ENCODE measurements around the gene DPP9.

Gene DPP9

DNA sequence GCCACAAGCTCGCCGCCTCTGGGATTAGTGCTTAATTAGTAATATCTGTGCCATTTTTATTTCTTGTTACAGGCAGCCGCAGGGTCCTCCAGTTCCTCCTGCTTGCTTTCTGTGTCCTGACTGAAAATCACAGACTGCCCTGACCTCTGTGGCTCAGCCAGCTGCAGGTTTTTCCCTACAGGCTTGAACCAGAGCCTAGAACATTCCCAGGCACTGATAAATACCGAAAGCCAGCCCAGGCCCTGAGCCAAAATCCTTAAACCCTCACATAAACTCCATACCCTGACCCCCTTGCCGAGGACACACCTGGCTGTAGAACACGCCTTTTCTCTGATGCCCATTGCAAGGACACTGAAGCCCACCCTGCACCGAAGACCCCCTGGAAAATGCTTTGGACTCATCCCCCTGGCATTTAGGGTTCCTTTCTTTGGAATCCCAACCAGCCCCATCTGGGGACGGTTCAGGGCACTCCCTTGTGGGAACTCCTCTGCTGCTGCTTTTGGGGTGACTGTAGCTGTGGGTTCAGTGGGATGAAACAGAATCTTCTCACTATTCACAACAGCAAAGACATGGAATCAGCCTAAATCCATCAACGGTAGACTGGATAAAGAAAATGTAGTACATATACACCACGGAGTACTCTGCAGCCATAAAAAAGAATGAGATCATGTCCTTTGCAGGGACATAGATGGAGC is 15.5 kb downstream of the DPP9 start:
- DNase-seq: no peak

DNA sequence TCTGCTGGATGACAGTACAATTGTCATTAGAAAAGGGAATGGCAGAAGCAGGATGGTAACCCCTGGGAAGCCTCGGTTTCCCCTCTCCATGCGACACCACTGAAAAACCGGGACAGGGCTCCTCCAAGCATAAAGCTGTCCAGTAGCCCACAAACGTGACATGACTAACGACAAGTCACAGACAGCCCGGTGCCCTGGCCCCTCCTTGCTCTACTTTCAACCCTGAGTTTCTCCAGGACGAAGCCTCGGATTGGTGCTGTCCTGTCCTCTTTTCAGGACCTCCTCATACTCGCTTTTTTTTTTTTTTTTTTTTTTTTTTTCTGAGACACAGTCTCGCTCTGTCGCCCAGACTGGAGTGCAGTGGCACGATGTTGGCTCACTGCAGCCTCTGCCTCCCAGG is 16.3 kb downstream of the DPP9 start:
- DNase-seq: no peak

DNA sequence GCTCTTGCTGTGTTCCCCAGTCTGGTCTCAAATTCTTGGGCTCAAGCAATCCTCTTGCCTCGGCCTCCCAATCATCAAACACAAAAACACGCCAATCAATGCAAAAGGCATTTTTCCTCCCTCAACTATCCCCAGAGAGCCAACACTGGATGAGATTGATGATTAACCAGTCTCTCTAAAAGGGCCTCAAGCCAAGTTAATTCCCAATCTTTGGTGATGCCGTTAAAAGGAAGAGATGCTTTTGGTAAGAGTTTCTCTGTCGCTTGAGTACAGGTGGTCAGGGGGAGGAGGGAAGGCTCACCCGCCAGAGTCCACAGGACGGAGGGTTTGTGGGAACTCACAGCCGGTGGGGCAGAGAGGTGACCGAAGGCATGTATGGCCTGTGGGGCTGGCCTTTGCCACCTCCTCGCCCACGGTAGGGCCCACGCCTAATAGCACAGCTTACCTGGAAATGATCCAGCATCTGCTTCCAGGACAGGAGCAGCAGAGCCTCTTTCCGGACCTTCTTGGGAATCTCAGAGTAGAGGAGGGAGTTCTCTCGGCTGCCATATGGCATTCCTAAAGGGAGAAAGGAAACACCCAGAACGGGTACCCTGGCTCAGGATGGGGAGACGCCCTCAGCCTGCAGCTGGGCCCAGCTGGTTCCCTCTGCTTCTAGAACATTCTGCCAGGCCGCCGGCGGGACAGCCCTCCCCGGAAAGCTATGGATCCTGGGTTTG is 18.1 kb downstream of the DPP9 start:
- no peak for DNase-seq

DNA sequence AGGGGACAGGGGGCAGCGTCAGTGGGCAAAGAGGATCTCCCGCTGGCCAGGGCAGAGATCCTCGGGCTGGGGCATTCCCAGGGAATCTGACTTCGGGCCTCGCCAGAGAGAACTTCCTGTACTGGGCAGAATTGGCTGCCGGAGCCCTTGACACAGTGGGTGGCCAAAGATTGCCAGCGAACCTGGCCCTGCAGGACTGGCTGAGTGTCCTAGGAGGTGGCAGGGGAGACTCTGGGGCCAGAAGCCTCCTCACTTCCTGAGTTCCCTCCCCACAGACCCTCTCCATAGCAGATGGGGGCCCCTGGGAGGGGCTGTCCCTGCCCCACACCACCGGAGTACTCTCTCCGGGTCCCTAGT is 19.3 kb downstream of the DPP9 start:
- DNase-seq: no peak

DNA sequence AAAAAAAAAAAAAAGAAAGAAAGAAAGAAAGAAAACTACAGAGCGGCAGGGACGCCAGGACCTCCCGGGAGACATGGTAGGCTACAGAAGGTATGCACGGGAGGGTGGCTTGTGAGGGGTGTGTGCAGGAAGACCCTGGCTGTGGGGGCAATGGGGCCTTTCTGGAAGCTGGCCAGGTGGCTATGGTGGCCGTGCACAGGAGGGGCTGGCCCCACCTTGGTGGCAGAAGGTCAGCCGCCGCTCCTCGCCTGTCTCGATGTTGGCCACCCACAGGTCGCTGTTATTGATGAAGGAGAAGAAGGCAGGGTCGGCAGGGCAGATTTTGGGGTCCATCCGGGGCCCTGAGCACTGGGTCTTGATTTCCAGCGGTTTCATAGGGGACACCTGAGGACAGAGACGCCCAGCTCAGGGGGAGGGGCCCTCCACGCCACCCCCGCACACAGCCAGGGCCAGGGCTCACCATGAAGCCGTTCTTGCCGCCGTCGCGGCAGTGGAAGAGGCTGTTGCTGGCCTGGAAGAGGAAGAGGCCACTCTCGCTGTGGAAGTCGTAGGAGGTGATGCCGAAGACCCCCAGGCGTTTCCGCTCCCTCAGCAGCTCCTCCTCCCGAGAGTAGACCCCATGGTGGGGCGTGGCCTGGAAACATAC is 19.8 kb downstream of the DPP9 start:
- DNase-seq: no peak

DNA sequence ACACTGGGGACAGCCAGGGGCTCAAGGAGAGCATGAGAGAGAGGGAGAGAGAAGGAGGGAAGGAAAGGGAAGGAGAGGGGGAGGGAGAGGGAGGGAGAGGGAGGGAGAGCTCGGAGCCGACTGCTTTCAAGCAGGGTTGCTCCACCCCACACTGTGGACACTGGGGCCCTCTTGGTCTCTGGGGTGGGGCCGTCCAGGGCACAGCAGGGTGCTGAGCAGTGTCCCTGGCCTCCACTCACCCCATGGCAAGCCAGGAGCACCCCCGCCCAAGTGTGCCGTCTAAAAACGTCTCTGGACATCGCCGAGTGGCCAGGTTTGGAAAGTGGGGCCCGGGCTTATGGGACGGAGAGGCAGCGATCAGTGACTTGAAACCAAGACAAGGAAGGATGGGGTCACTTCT is 20.9 kb downstream of the DPP9 start:
- DNase-seq: no peak

DNA sequence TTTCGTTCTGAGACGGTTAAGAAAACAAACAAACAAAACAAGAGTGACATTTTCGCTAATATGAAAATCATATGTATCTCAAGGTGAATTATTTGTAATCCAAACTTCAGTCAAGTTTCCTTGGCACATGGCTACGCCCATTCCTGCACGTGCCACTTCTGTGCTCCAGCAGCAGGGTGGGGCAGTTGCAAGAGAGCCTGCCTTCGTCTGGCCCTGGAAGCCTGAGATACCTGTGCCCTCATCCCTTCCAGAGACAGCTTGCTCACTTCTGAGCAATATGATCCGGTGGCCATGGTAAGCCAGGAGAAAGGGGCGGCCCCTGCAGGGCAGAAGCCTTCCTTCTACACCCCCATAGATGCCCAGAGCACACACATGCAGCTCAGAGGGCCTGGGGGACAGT is 22.1 kb downstream of the DPP9 start:
- no peak for DNase-seq

DNA sequence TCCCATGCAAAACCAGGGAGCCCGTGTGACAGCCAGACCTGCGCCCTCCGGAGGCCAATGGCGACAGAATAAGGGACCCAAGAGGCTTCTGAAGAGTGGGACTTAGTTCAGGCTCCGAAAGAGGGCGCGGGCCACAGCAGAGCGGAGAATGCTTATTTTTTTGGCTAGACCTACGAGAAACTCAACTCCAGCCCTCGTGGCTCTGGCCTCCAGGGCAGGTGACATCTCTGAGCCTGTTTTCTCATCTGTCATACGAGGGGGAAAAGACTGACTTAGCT is 23.0 kb downstream of the DPP9 start:
- DNase-seq: no peak

DNA sequence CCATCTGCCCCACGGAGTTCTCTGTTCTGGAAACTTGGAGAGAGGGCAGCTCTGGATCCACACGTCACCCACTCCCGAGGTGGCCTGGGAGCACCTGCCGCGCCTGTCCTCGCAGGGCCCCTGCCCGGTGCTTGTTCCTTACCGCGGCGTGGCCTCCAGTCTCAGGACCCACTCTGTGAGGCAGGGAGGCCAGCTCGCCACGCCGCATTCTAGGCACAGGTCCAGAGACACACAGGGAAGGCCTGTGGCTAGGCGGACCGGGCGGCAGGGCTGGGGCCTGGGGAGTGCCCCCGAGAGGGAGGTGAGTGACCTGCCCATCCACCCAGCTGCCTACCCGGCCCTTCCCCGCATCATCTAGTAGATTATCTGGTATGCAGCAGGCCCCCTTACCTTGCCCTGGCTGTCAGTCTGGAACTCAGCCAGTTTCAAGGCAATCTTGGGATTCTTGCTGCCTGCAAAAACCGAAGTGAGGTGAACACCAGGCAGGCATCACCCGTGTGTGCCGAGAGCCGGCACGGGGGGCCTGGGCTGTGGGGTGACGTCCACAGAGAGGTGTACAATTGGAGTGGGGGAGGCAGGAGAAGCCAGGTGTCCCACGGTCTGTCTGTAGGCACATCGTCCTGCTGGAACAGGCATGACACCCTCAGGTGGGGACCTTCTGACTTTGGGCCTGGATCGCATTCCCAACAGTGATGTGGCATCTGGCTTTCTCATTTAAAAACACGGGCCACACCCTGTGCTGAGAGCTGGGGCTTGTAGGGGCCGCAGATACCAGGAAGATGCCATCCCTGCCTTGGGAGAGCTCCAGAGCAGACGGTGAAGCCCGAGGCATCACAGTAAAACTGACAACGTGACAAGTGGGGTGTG is 23.6 kb downstream of the DPP9 start:
- DNase-seq: no peak

DNA sequence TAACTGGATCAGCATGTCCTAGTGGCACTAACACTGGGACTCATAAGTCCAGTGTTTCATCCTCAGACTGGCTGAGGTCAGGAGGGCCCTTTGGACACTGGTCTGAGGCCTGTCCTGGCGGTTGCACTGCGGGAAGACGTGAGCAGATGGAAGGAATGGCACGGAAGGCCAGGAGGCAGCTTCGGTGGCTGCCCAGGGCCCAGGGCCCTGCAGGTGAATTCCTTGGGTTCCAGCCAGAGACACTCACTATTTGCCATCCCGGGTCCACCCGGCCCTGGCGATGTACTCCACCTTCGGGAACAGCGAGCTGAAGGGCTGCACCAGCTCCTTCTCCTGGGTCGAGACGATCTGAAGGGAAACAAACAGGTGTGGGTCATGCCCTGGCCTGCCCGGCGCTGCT is 26.3 kb downstream of the DPP9 start:
- DNase-seq: no peak

DNA sequence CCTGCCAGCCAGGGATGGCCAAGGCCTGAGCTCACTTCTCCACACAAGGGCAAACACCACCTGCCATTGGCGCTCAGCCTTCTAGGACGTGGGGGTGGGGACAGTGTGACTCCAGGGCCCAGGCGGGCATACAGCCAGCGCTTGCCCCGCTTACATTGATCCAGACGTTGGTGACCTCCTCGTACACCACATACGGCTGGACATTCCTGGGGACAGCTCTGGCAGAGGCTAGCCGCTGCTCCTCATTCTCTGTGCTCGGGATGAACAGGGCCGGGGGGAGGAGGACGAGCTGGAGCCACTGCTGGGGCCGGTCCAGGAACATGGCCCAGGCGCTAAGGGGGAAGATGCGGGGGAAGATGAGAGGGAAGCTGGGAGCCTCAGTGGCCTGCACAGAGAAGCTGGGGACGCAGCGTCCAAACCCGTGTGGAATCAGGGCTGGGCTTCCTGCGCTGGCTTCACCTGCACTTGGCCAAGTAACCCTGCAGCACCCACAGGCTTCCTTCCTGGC is 28.4 kb downstream of the DPP9 start:
- no peak for DNase-seq

DNA sequence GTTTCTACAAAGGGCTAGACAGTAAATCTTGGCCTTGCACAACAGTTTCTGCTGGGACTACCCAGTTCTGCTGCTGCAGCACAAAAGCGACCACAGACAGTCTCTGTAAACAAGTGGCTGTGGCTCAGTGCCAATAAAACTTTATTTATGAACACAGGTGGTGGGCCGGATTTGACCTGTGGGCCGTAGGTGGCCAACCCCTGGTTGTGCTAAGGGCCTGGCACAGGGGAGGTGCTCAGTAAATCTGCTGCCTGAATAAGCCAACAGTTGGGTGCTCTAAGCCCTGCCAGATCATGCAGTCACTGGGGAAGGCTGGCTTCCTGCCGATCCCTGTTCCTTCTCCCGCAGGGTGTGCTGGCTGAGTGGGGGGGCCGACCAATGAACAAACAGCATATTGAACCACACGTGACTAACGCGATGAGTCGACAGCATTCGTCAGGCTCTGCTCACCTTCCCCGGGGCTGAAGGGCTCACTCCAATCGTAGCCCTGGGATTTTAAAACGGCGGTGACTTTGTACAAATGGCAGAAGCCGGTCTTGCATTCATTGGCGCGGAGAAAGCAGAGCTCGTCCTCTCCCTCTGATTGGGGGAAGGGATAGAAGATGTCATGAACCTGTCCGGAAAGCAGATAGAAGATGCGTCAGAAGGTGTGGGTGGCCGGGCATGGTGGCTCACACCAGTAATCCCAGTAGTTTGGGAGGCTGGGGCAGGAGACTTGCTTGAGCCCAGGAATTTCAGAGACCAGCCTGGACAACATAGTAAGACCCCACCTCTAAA is 29.2 kb downstream of the DPP9 start:
- peak; percentile 36 for DNase-seq

DNA sequence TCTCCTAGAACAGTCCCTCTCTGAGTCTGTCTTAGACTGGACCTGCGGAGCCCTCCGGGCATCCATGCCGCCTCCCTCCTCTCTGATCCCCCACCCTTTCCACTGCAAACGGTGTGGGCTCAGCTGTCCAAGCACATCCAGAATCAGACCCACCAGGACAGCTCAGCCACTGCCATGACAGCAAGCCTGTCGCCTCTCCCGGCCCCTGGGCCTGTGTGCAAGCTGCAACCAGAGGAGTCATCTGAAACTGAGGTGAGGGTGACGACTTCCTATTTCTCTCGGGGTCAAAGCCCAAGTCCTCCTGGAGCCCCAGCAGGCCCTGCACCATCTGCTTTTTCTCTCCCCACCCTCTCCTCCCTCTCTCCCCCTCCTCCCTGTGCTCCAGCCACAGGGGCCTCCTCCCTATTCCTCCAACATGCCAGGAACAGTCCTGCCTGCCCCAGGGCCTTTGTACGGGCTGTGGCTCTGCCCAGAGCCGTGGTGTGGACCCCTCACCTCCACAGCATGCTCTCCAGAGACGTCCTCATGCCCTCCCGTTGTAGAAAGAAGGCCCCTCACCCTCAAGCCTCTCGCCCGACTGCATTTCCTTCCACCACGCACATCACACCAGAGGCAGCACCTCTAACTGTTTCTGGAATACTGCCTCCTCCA is 30.0 kb downstream of the DPP9 start:
- DNase-seq: no peak

DNA sequence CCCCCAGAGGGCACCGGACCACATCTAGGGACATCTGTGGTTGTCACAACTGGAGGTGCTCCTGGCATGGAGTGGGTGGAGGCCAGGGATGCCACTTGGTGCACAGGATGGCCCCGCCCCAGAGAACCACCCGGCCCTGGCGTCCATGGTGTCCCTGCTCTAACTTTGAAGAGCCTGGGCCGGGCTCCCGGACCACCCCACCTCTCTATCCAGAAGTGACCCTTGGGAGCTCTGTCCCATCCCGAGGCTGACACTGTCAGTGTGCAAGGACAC is 30.6 kb downstream of the DPP9 start:
- DNase-seq: no peak

DNA sequence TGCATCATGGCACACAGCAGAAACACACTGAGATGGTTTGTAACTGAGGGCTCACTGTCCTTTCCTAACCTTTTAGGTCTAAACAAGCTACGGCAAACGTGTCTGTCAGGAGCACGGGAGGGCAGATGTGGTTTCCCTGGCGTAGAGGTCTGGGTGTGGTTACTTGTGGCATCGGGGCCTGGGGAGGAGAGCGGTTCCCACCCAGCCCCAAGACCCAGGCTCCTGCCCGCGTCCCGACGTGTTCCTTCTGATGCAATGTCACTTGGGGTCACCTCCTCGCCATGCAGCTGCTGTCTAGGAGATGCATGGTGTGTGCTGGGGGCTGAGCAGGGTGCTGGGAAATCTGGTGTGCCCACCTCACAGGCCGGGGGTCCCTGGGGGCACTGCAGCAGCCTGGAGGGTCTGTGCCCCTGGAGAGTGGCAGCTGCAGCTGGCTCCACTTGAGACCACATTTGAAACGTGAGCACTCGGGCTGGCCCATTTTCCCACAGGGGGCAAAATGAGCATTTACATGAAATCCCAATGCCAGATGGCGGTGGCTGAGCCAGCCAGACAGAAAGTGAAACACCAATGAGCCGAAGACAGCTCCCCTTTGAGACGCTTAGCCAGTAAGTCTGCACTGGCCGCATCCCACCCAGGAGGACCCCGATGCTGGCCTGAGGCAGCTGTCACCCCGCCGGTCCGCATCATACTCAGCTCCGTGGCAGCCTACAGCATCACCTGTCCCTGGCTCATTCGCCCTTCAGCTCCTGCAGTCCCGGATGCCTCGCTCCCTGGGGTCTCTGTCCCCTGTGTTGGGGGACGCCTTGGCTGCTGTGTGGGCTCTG is 31.2 kb downstream of the DPP9 start:
- no peak for DNase-seq

DNA sequence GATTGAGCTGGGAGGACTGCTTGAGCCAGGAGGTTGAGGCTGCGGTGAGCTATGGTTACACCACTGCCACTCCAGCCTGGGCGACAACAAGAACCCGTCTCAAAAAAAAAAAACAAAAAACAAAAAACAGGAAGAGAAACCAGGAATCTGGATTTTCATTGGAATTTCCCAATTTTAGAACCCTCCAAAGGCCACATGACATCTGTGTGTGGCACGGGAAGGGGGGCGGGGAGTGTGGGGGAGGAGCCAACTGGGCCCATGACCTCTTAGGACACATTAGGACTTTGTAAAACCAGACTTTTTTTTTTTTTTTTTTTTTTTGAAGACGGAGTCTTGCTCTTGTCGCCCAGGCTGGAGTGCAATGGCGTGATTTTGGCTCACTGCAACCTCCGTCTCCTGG is 32.3 kb downstream of the DPP9 start:
- DNase-seq: no peak

DNA sequence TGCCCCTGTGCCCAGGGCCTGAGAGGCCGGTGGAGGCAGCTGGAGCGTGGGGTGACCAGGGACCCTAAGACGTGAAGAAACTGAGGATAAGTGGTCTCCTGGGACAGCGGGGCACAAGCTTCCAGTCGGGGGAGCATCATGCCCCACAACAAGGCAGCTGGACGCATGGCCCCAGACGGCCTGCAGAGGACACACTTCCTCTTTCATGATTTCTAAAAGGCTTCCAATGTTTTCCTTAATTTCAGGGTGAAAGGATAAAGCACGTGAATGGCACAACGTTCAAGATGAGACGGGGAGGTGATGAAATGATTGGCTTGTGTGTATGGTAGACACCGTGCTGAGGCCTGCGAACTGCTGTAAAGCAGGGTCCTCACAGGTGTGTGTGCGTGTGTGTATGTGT is 33.3 kb downstream of the DPP9 start:
- no peak for DNase-seq

DNA sequence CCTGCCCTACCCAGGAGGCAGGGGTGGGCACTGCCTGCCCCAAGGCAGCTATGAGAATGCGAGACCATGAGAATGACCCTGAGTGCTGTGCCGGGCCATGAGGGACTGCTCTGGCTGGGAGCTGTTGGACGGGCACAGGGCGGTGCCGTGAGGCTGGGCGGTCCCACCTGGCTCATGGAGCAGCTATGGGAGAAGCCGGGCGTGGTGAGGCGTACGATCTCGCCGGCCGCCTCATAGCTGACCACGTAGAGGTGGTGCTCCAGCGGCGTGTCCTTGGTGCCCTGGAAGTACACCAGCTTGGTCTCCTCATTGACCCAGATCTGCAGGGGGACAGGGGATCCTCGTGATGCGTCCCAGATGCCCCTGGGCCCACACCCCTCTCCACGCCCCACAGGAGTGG is 34.2 kb downstream of the DPP9 start:
- DNase-seq: no peak

DNA sequence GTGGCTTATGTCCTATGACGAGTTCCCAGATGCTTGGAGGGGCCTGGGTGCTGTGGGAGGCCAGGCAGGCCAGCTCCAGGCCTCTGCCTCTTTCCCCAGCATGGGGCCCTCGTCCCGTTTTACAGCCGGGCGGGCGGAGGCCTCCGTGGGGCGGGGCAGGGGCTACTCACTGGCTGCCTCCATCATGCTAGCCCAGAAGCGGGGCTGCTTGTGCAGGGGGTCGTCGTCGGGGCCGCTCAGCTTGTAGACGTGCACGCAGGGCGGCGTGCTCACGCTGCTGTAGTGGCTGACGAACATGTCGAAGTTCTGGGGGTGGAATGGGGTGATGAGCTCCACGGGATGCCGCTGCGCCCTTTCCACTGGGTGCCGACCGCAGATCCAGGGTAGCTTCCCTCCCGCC is 35.1 kb downstream of the DPP9 start:
- no peak for DNase-seq

DNA sequence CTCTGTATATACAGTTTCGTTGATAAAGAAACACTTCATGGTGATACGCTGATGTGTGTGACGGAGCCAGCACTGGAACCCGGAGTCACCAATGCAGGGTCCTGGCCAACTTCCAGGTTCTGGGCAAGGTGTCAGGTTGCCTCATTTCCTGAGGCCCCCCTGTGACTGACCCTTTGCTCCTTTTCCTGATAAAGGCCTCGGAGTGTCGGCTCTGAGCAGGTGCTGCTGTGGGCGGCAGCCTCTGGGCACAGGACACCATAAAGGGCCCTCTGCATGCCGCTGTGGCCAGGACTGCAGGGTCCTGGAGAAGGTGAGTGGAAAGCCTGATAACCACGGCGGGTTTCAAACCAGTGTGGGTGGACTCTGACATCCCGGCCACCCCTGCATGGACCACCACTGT is 36.2 kb downstream of the DPP9 start:
- no peak for DNase-seq

DNA sequence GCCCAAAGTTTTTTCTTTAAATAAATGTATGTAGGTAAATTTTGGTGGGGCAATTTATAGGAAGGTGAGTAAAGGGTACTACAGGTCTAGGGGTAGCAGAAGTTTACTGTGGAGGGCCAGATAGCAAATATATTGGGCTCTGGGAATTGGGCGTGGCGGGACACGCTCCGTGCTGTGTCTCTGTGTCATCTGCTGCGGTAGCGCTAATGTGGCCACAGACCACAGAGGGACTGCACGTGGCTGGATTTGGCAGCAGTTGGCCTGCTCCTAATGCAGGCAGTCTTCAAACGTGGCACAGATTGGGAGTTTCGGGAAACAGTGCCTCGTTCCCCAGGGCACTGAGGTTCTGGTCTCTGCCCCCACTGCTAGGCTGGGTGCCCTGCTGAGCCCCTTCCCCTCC is 36.9 kb downstream of the DPP9 start:
- DNase-seq: no peak
